ENCODE results near the gene LMNTD2.

DNA sequence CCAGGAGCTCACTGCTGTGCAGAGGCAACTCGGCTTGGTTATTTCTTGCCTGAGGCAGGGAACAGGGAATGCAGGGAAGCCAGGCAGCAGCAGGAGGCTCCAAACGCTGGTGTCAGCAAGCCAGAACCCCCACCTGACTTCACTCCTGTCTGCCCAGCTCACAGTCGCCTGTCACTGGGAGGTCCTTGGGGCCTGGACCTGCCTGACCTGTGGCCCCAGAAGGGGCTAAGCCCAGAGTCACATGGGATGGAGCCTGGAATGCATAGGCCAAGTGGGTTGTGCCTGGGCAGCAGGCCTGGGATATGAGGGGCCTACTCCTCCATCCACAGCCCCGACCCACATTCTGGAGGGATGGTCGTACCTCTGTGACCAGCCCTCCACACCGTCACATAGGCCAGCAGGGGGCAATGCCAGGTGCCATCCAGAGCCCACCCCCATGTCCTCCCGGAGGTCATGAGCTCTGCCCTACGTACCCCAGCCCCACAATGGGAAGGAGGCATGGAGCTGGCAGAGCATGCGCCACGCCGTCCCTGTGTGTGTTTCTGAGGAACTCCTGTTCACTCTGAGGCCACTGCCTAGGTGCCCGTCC, 5.5 kb upstream of the LMNTD2 start:
- TF ChIP-seq POLR2AphosphoS5 (IDR thresholded peaks at IDR 0.05) = no peak
- TF ChIP-seq, protein P1, sequence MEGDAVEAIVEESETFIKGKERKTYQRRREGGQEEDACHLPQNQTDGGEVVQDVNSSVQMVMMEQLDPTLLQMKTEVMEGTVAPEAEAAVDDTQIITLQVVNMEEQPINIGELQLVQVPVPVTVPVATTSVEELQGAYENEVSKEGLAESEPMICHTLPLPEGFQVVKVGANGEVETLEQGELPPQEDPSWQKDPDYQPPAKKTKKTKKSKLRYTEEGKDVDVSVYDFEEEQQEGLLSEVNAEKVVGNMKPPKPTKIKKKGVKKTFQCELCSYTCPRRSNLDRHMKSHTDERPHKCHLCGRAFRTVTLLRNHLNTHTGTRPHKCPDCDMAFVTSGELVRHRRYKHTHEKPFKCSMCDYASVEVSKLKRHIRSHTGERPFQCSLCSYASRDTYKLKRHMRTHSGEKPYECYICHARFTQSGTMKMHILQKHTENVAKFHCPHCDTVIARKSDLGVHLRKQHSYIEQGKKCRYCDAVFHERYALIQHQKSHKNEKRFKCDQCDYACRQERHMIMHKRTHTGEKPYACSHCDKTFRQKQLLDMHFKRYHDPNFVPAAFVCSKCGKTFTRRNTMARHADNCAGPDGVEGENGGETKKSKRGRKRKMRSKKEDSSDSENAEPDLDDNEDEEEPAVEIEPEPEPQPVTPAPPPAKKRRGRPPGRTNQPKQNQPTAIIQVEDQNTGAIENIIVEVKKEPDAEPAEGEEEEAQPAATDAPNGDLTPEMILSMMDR (IDR thresholded peaks at IDR 0.05; ENCODE audit: poor library complexity, severe bottlenecking) = no peak
